K562 (cell line): ENCODE data around the gene LDB1. TPM values are rescaled to one million over a fixed set of nuclear protein-coding genes. Genes with fewer than 3 reads are reported as not detected.

ENCODE experiments used
- ARHGAP35 ChIP-seq: fragments of 450-650 bp; IDR thresholded peaks from 2 replicates; pipeline ENCODE4 v1.6.1; 2018; ENCODE audit not compliant: partially characterized antibody
- CBX8 ChIP-seq: fragments of 200-600 bp; sonication (generic); IDR thresholded peaks from 2 replicates; pipeline ENCODE4 v1.6.1; 2012; ENCODE audit warnings: borderline replicate concordance, mixed run types, low read depth, mild to moderate bottlenecking, moderate library complexity, mixed read lengths, low read length, control low read depth, inconsistent platforms; ENCODE audit not compliant: poor library complexity, severe bottlenecking; ENCODE audit errors: extremely low read depth
- CCAR2 ChIP-seq: fragments of 200-400 bp; formaldehyde crosslinking; IDR thresholded peaks from 2 replicates; pipeline ENCODE4 v1.6.1; 2017; ENCODE audit warnings: mild to moderate bottlenecking, low read depth, low read length
- EHMT2 ChIP-seq: fragments of 450-650 bp; IDR thresholded peaks from 2 replicates; pipeline ENCODE4 v1.6.1; 2018; ENCODE audit warnings: antibody characterized with exemption
- ETS2 ChIP-seq: IDR thresholded peaks from 2 replicates; pipeline ENCODE4 v1.6.1; 2016; ENCODE audit warnings: borderline replicate concordance, missing genetic modification characterization, mild to moderate bottlenecking, moderate library complexity, missing compliant biosample characterization; ENCODE audit not compliant: poor library complexity, severe bottlenecking
- HDAC3 ChIP-seq: fragments of 450-650 bp; IDR thresholded peaks from 2 replicates; pipeline ENCODE4 v1.6.1; 2018; ENCODE audit warnings: borderline replicate concordance, mild to moderate bottlenecking, moderate library complexity; ENCODE audit not compliant: partially characterized antibody
- KDM1A ChIP-seq, 2 experiments: fragments of 450-650 bp; IDR thresholded peaks; 2 replicates each; pipeline ENCODE4 v1.6.1; 2016; ENCODE audit warnings: mild to moderate bottlenecking in 2 of 2
- NFYB ChIP-seq: IDR thresholded peaks from 2 replicates; pipeline ENCODE4 v1.6.1; 2011; ENCODE audit warnings: mild to moderate bottlenecking, moderate library complexity; ENCODE audit not compliant: insufficient read length; ENCODE audit errors: extremely low read depth
- PKNOX1 ChIP-seq: fragments of 450-650 bp; IDR thresholded peaks from 2 replicates; pipeline ENCODE4 v1.6.1; 2016
- RERE ChIP-seq: sonication (generic); formaldehyde crosslinking; IDR thresholded peaks from 2 replicates; pipeline ENCODE4 v1.8.0; 2023; ENCODE audit warnings: missing genetic modification reagents, mild to moderate bottlenecking, borderline replicate concordance
- SMARCB1 ChIP-seq: IDR thresholded peaks from 2 replicates; pipeline ENCODE4 v1.6.1; 2011; ENCODE audit warnings: improper control_type of control experiment, low read depth; ENCODE audit not compliant: insufficient read length
- ZBTB34 ChIP-seq: fragments of 250-450 bp; sonication (Bioruptor Pico); IDR thresholded peaks from 2 replicates; pipeline ENCODE4 v1.8.0; 2021; ENCODE audit warnings: mild to moderate bottlenecking, moderate library complexity
- ZFP1 ChIP-seq: fragments of 450-650 bp; formaldehyde crosslinking; IDR thresholded peaks from 2 replicates; pipeline ENCODE4 v1.4.0; 2020; ENCODE audit warnings: mild to moderate bottlenecking, mixed read lengths
- ZNF12 ChIP-seq: sonication (generic); formaldehyde crosslinking; IDR thresholded peaks from 2 replicates; pipeline ENCODE4 v1.4.0; 2020; ENCODE audit warnings: mild to moderate bottlenecking, missing genetic modification reagents
- ZNF518B ChIP-seq: fragments of 250-450 bp; sonication (Bioruptor Pico); IDR thresholded peaks from 2 replicates; pipeline ENCODE4 v1.5.0; 2021; ENCODE audit warnings: mild to moderate bottlenecking, moderate library complexity
- polyA plus RNA-seq, 8 experiments: library from polyadenylated mRNA; depleted of rRNA in 4 of 8; stranded (reverse) in 5 of 8; unstranded in 3 of 8; fragments of >200 nt; fragmentation: Nextera tagmentation in 2 of 8; fragmentation: Illumina TruSeq in 1 of 8; extraction: Ambion mirVana in 2 of 8; extraction: Trizol in 1 of 8; gene quantifications; 2 replicates each; pipeline versions ENCODE4 v1.2.1 to v1.2.3, GENCODE V29; 2011 to 2014; ENCODE audit warnings: inconsistent platforms in 1 of 8, missing spikeins in 1 of 8
- total RNA-seq, 7 experiments: library from RNA; depleted of rRNA in 6 of 7; stranded (reverse); fragments of >200 nt in 6 of 7; fragmentation: Illumina TruSeq in 2 of 7; extraction: Trizol in 2 of 7; gene quantifications; 2 replicates each; pipeline versions ENCODE4 v1.2.1 to v1.2.3, GENCODE V29; 2011 to 2021; ENCODE audit warnings: low replicate concordance in 1 of 7

The LDB1 gene
- total and polyA plus RNA-seq, 9 of the 15 experiments (the other 6 are each of a cell fraction or from before 2014, with no cell fraction given), result 1.9 to 137 (median 105) TPM

GRCh38 chr10:102120991-102121738, 997 bp upstream of the LDB1 start (continued):
- no peak for TF ChIP-seq NFYB
- 0 out of 2 replicates have a peak, but pooled peaks have one; percentile 26 for TF ChIP-seq ZNF12 (CRISPR knock-in tag)
- no peak for TF ChIP-seq ZBTB34 (CRISPR knock-in tag)
- TF ChIP-seq SMARCB1, result no peak
- TF ChIP-seq EHMT2, result no peak
- no peak for TF ChIP-seq RERE (CRISPR knock-in tag)
- TF ChIP-seq ZFP1, result no peak
- no peak for TF ChIP-seq ETS2
- TF ChIP-seq HDAC3, result no peak
- TF ChIP-seq ZNF518B (CRISPR knock-in tag), result no peak
- TF ChIP-seq PKNOX1, result peak; percentile 16; the same call in 1 of the 2 replicates
- TF ChIP-seq CBX8, result no peak
- no peak for TF ChIP-seq ARHGAP35
- TF ChIP-seq CCAR2, result no peak
- TF ChIP-seq KDM1A (IDR thresholded peaks at IDR 0.05), result 0 out of 4 replicates have a peak, but pooled peaks of 1 of the 2 experiments have one; percentile 28
